Type B pancreatic cell (in vitro differentiated cells): ENCODE measurements around the gene MYPOP. TPM values are rescaled to one million over a fixed set of nuclear protein-coding genes. Genes with fewer than 3 reads are reported as not detected.
A peak's percentile ranks its signal among the peaks of the same experiment; 100 is the strongest.

Experiments
- DNase-seq: peaks from one replicate; pipeline ENCODE4 v3.0.0; 2021; ENCODE audit warnings: mixed read lengths; ENCODE audit not compliant: unreplicated experiment; ENCODE audit errors: extremely low spot score
- H3K27ac Mint-ChIP-seq: 2 replicates; pipeline ENCODE4 v1.8.0; 2021; ENCODE audit warnings: mild to moderate bottlenecking, mixed read lengths
- H3K27me3 Mint-ChIP-seq: 2 replicates; pipeline ENCODE4 v1.8.0; 2021; ENCODE audit warnings: mixed read lengths
- H3K36me3 Mint-ChIP-seq: 2 replicates; pipeline ENCODE4 v1.8.0; 2021; ENCODE audit warnings: mixed read lengths
- H3K4me1 Mint-ChIP-seq: one replicate; pipeline ENCODE4 v1.8.0; 2021; ENCODE audit warnings: mixed read lengths; ENCODE audit not compliant: unreplicated experiment
- H3K4me3 Mint-ChIP-seq: 2 replicates; pipeline ENCODE4 v1.8.0; 2021; ENCODE audit warnings: mild to moderate bottlenecking, mixed read lengths
- H3K9me3 Mint-ChIP-seq: 2 replicates; pipeline ENCODE4 v1.8.0; 2021; ENCODE audit warnings: mixed read lengths
- CTCF ChIP-seq: fragments of 200-600 bp; sonication (generic); conservative IDR thresholded peaks from 2 replicates; pipeline ENCODE4 v1.5.0; 2021; ENCODE audit warnings: antibody characterized with exemption, mild to moderate bottlenecking
- total RNA-seq: library from RNA; stranded (reverse); gene quantifications from 2 replicates; pipeline ENCODE4 v1.2.1, GENCODE V29; 2021; ENCODE audit warnings: low replicate concordance

MYPOP gene
- total RNA-seq, 1 donor from 2014 or later = 8.5 TPM

GRCh38 chr19:45862564-45863334 is 39.7 kb downstream of the MYPOP start, which contains the start of gene SYMPK:
Gene SYMPK, minus strand, starts transcription at chr19:45863147. Its CDS starts 8,652 bp downstream, at chr19:45854495.
- H3K9me3 Mint-ChIP-seq = no peaks in the 10 kb centered on the region
- peaks cover 50% of the 10 kb centered on the region for H3K27me3 Mint-ChIP-seq
- H3K4me1 Mint-ChIP-seq = peaks cover 8% of the 10 kb centered on the region
- H3K4me3 Mint-ChIP-seq = peak within 1 kb of the TSS; percentile 97
- no peak for TF ChIP-seq CTCF
- H3K36me3 Mint-ChIP-seq = no peaks in the 10 kb centered on the region
- peak within 1 kb of the TSS; percentile 93 for H3K27ac Mint-ChIP-seq
- DNase-seq = peak; percentile 99

- H3K9me3 Mint-ChIP-seq = no peaks in the 10 kb centered on the region
- no peak for TF ChIP-seq CTCF
- no peak for DNase-seq
- H3K27me3 Mint-ChIP-seq = peaks cover 45% of the 10 kb centered on the region
- peak overlapping the region; percentile 93 for H3K27ac Mint-ChIP-seq
- peak overlapping the region; percentile 97 for H3K4me3 Mint-ChIP-seq
- H3K36me3 Mint-ChIP-seq = no peaks in the 10 kb centered on the region
- H3K4me1 Mint-ChIP-seq = peaks cover 8% of the 10 kb centered on the region
These were observed 40.2 kb downstream of the MYPOP start for GRCh38 chr19:45862271-45862563.

- H3K27me3 Mint-ChIP-seq = peaks cover 29% of the 10 kb centered on the region
- H3K4me3 Mint-ChIP-seq = peak overlapping the region; percentile 44
- H3K4me1 Mint-ChIP-seq = peaks cover 8% of the 10 kb centered on the region
- no peak for TF ChIP-seq CTCF
- no peak overlapping the region for H3K27ac Mint-ChIP-seq
- DNase-seq = no peak
- no peaks in the 10 kb centered on the region for H3K9me3 Mint-ChIP-seq
- no peaks in the 10 kb centered on the region for H3K36me3 Mint-ChIP-seq
These were observed 41.8 kb downstream of the MYPOP start for GRCh38 chr19:45860359-45861259.

- peaks cover 15% of the 10 kb centered on the region for H3K36me3 Mint-ChIP-seq
- TF ChIP-seq CTCF = no peak
- no peaks in the 10 kb centered on the region for H3K27me3 Mint-ChIP-seq
- H3K27ac Mint-ChIP-seq = no peak overlapping the region
- H3K4me1 Mint-ChIP-seq = no peaks in the 10 kb centered on the region
- H3K9me3 Mint-ChIP-seq = no peaks in the 10 kb centered on the region
- no peak for DNase-seq
- H3K4me3 Mint-ChIP-seq = no peak overlapping the region
These were observed 48.1 kb downstream of the MYPOP start for GRCh38 chr19:45854167-45854778.

GRCh38 chr19:45852983-45853382 is 49.4 kb downstream of the MYPOP start:
- H3K4me3 Mint-ChIP-seq = no peak overlapping the region

More at GRCh38 chr19:45852983-45853382, 49.4 kb downstream of the MYPOP start:
- Mint-ChIP-seq H3K36me3 (peaks cover 15% of the 10 kb centered on the region), H3K27ac (no peak overlapping the region), H3K27me3 (no peaks in the 10 kb centered on the region), H3K4me1 (no peaks in the 10 kb centered on the region), H3K9me3 (no peaks in the 10 kb centered on the region)
- no peak for TF ChIP-seq CTCF
- DNase-seq = no peak
